ENCODE data around the gene IQUB.
"Not testable (repeated sequence)": the region's sequence is repeated elsewhere in the genome, so short reads cannot be mapped to it uniquely, and the experiment has no call there.

IQUB gene

DNA sequence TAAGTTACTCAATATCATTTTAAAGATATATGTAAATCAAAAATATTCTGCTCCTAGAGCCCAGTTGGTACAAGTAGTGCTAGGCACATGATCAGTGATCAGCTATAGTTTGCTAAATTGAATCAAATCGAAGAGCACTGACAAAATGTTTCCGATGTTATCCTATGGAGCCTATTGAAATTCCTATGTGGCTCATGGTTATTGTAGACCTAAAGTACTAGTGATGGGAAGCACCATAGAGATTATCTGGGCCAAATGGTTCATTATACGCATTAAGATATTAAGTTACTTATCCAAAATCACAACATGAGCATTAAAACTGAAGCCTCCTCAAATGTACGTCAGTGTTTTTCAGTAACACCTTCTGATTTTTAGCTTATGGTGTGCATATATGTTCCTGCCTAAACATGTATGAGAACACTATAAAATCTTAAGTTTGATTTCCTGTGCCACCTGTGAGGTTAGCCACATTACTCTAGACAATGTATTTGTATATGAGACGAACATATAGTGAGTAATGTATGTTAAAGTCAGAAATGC, 103.2 kb downstream of the IQUB start:
- DNase-seq: no peak
- no peak for TF ChIP-seq GATA1 (IDR thresholded peaks at IDR 0.05; ENCODE audit: low read depth, low read length)
- no peak for TF ChIP-seq POLR2A (IDR thresholded peaks at IDR 0.05; ENCODE audit: low read length)

DNA sequence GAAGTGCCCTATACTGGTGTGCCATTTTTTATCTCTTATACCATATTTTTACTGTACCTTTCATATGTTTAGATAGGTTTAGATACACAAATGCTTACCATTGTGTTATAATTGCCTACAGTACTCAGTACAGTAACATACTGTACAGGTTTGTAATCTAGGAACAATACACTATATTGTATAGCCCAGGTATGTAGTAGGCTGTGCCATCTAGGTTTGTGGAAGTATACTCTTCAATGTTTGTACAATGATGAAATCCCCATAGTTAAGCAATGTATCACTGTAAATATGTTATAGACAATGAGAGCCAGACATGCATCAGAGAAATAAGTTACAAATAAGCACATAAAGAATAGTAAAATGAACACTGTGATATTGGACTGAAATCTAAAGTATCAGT, 109.1 kb downstream of the IQUB start:
- no peak for TF ChIP-seq GATA1 (IDR thresholded peaks at IDR 0.05; ENCODE audit: low read depth, low read length)
- no peak for TF ChIP-seq POLR2A (IDR thresholded peaks at IDR 0.05; ENCODE audit: low read length)
- DNase-seq: no peak

DNA sequence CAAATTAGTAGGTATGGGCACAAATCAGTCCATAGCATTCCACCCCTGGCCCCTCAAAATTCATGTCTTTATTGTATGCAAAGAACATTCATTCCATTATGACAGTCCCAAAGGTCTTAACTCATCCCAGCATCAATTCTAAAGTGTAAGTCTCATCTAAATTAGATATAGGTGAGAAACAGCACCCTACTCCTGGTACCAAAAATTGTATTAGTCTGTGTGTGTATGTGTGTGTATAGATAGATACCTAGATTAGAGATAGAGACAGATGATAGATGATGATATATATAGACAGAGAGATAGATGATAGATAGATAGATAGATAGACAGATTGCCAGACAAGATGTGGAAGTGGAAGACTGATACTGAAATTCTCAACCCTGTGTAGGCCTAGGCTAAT, 109.9 kb downstream of the IQUB start:
- TF ChIP-seq GATA1 (IDR thresholded peaks at IDR 0.05; ENCODE audit: low read depth, low read length): no peak
- no peak for TF ChIP-seq POLR2A (IDR thresholded peaks at IDR 0.05; ENCODE audit: low read length)
- no peak for DNase-seq

DNA sequence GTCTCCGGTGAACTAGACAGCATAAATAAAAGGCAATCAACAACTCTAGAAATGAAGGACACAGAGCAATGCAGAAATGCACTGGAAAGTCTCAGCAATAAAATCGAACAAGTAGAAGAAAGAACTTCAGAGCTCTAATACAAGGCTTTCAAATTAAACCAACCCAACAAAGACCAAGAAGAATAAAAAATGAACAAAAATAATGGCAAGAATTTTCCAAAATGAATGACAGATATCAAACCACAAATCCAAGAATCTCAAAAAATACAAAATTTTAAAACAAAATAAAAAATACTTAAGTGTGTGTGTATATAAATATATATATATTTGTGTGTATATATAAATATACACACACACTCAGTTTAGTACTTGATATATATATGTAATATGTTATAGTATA, 110.8 kb downstream of the IQUB start:
- DNase-seq: no peak
- TF ChIP-seq GATA1 (IDR thresholded peaks at IDR 0.05; ENCODE audit: low read depth, low read length) (no peak), POLR2A (IDR thresholded peaks at IDR 0.05; ENCODE audit: low read length) (no peak)

DNA sequence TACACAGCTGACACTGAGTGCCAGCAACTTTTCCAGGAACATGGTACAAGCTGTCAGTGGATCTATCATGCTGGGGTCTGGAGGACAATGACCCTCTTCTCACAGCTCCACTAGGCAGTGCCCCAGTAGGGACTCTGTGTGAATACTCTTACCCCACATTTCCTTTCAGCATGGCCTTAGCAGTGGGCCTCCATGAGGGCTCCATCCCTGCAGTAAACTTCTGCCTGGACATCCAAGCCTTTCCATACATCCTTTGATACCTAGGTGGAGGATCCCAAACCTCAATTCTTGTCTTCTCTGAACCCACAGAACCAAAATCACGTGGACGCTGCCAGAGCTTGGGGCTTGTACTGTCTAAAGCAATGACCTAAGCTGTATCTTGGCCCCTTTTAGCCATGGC, 116.8 kb downstream of the IQUB start:
- no peak for TF ChIP-seq POLR2A (IDR thresholded peaks at IDR 0.05; ENCODE audit: low read length)
- no peak for TF ChIP-seq GATA1 (IDR thresholded peaks at IDR 0.05; ENCODE audit: low read depth, low read length)
- no peak for DNase-seq

DNA sequence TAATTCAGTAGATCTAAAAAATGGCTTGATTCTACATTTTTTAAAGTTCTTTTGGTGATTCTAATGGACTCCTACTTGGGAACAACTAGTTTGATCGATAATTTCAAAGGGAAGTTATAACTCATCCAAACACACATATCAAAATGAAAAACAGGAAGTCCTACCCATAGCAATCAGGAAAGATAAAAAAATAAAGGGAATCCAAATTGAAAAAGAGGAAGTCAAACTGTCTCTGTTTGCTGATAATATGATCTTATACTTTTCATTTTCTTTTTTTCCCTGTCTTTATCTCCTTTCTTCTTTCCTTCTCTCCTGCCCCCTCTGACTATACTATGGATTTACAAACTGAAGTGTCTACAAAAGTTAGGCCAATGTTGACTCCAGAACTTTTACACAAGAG, 118.8 kb downstream of the IQUB start:
- no peak for TF ChIP-seq POLR2A (IDR thresholded peaks at IDR 0.05; ENCODE audit: low read length)
- TF ChIP-seq GATA1 (IDR thresholded peaks at IDR 0.05; ENCODE audit: low read depth, low read length): no peak
- no peak for DNase-seq

DNA sequence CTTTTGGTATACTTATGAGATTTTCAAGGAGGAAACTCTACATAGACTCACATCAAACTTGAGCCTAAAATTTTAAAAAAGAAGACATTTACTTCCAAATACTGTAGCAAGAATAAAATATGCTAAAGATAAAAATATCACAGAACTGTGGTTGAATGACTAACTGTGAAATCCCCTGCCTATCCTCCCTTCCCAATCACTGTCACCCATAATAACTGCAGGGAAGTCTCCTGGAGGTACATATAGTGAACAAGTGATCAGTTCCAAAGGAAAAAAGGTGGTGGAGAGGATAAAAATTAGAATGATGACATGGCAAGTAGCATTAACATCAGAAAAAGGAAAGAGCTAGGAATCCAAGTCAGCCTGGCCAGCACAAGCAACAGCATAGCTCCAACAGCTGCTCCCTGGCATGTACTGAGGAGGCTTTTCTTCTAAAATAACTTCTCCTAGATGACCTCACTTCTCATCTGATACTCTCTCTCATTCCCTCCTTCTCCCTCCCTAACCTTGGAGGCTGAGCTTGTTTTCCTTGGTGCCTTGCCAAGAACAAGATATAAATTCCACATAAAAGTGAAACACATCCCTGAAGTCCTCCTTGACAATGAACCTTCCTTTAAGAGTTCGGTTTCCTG, 124.0 kb downstream of the IQUB start:
- TF ChIP-seq POLR2A (IDR thresholded peaks at IDR 0.05; ENCODE audit: low read length) (no peak), GATA1 (IDR thresholded peaks at IDR 0.05; ENCODE audit: low read depth, low read length) (no peak)
- DNase-seq: no peak

DNA sequence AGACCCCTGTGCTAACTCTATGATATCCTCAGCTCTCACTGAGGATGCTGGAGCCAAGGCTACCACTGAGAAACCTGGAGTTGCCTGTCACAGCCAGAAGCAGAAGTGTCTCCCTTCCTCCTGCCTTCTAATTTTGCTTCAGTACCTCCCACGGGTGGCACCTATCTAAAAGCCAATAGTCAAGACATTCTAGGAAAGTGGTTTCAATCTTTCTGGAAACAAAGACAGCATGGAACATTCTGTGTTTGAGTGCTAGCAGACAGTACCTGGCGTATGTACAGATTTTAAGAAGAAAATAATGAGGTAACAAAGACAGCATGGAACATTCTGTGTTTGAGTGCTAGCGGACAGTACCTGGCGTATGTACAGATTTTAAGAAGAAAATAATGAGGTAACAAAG, 126.4 kb downstream of the IQUB start:
- not testable (repeated sequence) for DNase-seq
